Brain pericyte (primary cell): Measurements from ENCODE around the gene GPSM1.
"Not testable (repeated sequence)": the region's sequence is repeated elsewhere in the genome, so short reads cannot be mapped to it uniquely, and the experiment has no call there.

Experiments used
- DNase-seq: peaks from one replicate; pipeline ENCODE4 v3.0.0-alpha.2; 2012; ENCODE audit warnings: low read depth, low spot score

The GPSM1 gene

DNA sequence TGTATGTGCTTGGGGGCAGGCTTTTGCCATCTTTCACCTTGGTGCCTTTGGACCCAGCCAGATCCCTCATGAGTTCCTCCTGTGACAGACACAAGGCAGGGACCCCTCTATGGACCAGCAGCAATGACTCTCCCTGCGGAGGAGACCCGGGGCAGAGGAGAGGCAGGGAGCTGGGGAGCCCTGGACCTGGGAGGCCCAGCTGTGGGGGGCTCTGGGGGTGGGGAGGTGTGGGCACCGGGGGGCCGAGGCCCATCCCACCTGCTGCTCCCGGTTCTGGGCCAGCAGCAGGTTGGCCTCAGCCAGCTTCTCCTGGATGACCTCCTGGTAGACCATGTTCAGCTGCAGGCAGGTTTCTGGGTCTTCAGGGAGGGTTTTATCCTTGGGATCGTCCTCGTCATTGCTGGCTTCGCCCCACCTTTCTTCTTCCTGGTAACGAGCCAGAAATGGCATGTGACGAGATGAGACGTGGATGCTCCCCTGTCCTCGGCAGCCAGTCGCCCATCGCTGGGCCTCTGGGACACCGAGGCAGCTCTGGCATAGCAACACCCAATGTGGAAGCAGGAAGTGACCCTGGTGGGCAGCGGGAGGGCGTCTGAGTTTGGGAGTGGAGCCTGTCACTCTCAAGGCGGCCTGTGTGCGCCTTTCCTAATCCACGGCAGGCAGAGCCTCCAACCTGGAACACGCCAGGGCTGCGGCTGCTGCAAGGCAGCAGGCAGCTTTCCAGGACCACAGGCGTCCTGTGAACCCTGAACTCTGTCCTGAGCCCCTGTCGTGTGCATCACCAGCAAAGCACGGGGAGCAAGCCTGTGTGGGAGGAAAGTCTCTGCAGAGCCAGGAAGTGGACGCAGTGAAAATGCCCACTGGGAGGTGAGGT lies 68.2 kb downstream of the GPSM1 start:
- DNase-seq: no peak

DNA sequence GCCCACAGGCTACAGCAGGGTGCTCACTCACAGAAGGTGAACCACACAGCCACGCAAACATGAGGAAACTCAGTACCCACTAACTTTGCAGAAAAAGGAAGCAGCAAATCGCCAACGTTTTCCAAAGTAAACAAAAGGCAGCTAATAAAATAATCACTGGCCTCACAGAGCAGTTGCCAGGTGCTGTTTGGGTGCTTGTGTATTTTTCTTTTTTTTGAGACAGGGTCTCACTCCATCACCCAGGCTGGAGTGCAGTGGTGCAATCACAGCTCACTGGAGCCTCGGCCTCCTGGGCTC lies 68.8 kb downstream of the GPSM1 start:
- no peak for DNase-seq

DNA sequence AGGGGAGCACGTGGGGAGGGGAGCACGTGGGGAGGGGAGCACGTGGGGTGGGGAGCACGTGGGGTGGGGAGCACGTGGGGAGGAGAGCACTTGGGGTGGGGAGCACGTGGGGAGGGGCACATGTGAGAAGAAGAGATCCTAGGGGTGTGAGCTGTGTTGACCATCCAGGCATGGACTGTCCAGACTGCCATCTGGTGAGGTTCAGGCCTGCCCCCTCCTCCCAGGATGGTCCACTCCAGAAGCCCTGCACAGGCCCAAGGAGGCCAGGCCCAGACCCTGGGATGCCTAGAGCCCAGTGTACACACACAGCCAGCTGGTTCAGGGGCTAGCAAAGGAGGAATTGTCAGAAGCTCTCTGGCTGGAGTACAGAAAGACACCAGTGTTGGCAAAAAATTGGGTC lies 70.3 kb downstream of the GPSM1 start:
- no peak for DNase-seq

DNA sequence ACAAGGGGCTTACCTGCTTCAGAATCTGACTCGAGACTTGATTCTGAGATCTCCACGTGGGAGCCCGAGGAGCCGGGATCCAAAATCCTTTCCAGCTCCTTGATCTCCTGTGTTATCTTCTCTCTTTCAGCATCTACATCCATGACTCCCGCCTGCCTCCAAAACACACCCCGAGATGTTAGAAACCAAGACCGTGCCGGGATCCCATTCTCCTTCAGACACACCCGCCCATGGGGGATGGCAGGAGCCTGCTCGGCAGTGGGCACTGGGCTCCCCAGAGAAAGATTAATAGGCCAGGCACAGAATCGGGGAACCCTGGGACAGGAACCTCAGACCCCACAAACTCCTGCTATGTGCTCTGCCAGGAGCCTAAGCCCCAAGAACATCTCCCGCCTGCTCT lies 70.9 kb downstream of the GPSM1 start:
- no peak for DNase-seq

DNA sequence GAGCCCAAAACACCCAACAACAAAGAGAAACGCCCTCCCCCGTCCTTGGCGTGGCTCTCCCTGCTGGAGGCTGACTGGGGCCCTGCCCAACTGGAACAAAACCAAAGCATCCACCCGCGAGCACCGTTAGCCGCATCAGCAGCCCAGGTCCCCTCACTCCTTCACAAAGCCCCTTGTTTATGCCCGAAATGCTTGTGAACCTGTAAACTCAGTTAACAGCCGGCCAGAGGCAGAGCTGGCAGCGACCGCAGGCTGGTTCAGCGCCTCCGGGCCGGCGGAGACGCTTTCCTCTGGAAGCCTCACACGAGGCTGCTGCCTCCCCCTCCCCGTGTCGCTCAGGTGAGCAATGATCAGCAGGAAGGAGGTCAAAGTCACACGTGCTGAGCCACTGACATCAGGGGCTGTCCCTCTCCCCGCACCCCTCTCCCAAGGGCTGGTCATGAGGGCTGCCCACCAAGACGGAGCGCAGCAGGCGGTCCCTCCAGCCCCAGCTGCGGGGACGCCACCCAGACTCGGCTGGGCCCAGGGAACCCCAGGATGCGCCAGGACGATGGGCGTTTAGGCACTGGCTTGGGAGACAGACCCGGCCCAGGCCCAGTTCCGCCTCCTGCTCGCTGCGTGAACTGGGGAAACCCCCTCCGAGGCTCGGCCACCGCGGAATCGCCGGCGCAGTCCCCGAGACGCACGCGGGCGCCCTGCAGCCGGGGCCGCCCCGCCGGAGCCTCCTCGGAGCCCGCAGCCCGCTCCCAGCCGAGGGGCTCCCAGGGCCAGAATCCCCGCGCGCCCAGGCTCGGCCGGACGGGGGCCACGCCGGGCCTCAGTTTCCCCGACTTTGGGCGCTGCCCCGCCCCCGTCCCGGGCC lies 72.1 kb downstream of the GPSM1 start:
- no peak for DNase-seq

DNA sequence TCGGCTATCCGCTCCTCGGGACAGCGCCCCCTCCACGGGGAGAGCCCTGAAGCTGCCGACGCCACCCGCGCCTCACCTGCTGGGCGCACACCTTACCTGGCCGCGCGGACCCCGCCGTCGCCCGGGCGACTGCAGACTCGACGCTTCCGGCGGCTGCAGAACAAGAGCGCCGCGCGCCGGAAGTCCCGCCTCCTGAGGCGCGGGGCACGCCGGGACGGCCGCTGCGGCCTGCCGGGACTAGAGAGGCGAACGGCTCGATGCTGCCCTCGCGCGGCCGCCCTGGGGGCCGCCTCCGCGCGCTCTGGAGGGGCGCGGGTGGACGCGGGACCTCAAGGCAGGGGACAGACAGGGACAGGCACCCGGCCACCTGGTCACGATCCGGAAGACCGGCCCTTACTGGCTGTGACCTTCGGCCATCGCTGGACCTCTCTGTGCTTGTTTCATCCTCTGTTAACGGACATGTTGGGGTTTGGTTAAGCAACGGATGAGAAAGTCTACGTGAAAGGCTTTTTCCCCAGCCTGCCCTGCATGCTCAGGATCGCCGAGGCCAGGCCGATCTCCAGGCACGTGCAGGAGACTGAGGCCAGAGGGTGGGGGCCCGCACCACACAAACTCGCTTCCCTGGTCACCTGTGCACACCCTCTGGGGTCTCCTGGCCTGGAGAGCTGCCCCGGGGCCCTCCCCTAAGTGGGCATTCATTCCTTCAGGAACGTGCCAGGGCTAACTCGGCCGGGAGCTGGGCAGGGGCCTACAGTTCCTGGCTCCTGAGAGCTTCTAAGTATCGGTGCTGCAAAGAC lies 72.9 kb downstream of the GPSM1 start, which contains the start of gene SNAPC4:
TSS of gene SNAPC4 (minus strand) at position 133 of the 797 bp plus-strand sequence. CDS start 1,742 bp downstream, outside the sequence.
- no peak for DNase-seq

DNA sequence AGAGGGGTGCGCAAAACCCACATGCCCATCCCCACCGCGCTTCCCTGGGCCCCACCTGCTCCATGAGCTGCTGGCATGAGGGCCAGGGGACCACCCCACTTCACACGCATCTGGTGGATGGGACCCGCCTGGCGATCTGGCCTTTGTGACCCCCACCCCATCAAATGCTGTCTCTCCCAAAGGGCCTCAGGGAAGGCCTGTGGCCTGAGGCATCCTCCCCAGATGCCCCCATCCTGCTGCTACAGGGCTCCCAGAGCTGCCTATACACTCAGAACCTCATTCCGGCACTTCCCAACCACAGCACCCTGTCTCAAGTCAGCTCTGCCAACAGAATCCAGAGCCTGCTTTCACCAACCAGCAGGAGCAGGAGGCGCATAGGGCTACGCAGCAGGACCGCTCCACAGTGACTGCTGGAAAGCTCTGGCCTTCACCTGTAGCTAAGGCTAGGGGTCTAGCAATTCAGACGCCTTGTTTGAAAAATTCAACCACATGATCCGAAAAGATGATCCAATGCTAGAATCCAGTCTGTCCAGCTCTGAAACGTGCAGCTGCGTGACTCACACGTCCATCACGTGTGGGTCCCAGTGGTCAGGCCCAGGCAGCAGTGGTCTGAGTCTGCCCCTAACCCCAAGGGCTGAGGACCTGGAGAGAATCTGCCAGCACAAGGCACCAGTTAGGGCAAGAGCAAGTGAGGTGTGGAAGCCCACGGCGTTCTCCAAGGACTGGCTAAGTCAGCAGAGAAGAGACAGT lies 74.0 kb downstream of the GPSM1 start:
- DNase-seq: no peak

DNA sequence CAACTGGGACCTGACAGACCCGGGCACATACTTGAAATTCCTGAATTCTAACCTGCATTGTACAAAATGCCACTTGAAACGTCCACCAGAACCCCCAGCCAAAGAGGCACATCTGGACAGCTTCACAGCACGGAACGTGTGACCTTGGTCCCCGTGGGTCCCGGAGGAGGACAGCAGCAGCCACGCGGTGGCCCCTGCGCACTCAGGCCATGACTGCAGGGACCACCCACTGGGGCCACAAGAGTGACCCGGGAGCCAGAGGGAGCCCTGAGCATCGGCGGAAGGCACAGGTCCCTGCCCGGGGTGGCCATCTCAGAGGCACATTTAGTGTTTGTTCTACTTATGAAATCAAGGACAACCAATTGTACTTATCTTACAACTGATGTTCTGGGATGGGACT lies 74.7 kb downstream of the GPSM1 start:
- no peak for DNase-seq

DNA sequence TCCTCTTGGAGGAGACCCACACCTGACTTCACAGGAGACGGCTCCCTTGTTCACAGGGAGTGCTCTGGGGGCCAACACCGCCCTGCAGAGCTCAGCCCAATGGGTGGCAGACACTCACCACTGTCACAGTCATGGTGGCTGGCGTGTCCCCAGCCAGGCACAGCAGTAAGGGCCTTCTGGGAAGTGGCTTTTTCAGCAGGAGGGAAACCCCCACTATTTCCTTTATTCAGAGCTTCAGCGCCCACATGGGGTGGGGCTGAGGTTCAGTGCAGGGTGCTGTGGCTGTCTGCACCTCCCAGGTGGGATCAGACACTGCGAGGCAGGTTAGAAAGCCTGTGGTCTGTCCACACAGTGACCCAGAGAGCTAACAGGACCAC lies 76.2 kb downstream of the GPSM1 start:
- DNase-seq: no peak

DNA sequence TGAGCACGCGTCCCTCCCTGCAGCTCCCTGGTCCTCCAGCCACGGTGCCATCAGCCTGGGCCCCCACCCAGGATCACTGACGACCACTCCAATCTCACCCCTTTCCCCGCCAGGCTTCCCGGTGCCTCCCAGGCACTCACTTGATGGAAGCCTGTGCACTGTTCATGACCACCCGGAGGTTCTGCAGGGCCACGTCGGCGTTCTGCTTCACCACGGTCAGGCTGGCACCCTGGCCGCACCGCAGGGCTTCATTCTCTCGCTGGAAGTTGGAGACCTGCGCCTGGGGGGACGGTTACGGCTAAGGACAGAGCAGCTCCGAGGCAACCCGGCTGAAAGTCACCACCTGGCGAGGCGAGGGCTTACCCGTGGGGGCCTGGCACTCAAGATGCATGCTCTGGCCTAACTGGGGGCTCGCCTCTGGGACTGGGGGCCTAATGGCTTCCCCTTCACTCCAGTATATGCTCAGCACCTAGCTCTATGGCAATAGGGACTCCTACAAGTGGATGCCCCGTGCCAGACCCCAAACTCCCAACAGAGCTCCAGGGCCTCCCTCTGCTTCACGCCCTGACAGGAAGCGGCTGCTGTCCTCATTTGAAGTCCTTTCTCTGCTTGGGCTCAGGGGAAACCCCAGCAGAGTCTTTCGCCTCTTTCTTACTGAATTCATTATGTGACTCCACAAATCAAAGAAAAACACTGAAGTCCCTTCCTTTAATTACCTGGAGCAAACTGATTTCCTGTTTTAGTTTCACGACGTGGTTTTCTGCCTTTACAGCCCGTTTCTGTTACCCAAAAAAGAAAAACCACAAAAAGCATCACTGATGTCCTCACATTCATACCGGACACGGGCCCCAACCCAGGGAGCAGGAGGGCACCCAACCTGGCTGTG lies 76.8 kb downstream of the GPSM1 start:
- no peak for DNase-seq

DNA sequence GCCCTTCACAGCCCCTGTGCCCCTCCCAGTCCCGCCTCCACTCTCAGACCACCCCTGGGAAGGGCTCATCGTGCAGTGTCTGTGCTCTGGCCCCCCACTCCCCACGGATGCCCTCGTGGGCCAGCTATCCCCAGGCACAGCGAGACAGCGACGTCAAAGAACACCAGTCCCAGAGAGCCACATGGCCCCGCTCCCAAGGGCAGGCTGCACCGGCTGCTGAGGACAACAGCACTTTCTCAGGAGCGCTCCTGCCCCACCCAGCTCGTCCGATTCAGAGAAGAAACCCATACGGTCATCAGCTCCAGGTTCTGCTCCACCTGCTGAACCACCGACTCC lies 77.4 kb downstream of the GPSM1 start:
- no peak for DNase-seq

DNA sequence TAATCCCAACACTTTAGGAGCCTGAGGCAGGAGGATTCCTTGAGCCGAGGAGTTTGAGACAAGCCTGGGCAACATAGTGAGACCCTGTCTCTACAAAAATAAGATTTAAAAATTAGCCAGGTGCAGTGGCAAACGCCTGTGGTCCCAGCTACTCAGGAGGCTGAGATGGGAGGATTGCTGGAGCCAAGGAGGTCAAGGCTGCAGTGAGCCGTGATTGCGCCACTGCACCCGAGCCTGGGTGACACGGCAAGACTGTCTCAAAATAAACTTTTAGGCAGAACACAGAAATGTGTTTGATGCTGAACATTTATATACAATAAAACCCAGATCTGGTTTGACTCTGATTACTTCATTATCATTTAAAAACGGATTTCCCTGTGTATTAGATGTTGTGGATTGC lies 78.1 kb downstream of the GPSM1 start:
- DNase-seq: no peak

DNA sequence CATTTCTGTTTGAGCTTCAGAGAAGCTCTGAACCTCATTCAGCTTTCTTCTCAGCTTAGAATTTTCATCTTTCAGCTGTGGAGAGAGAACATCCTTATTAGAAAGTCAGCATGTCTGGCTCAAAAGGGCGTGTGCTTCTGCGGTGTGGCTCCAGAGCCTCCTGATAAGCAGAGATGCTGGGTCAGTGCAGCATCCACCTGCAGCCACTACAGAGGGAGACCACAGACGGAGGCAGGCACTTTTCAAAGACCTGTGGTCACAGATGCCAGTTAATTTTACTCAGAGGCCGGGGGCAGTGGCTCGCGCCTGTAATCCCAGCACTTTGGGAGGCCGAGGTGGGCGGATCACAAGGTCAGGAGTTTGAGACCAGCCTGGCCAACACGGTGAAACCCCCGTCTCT lies 78.6 kb downstream of the GPSM1 start:
- not testable (repeated sequence) for DNase-seq

DNA sequence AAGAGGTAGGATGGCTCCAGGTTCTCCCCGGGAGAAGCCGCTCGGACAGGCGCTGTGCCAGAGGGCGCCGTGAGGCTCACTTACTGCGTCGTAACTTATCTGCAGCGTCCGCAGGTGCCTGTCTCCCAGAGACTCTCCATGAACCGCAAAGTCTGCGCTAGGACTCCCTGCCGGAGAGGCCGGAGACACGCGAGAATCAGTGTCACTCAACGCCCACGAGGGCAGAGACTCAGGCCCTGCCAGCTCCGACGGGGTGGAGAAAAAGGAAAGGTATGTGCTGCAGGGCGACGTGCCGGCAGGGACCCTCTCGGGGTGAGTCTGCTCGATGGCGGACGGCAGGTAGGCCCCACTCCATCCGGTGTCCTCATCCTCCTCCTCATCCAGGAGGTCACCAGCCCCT lies 79.7 kb downstream of the GPSM1 start:
- not testable (repeated sequence) for DNase-seq

DNA sequence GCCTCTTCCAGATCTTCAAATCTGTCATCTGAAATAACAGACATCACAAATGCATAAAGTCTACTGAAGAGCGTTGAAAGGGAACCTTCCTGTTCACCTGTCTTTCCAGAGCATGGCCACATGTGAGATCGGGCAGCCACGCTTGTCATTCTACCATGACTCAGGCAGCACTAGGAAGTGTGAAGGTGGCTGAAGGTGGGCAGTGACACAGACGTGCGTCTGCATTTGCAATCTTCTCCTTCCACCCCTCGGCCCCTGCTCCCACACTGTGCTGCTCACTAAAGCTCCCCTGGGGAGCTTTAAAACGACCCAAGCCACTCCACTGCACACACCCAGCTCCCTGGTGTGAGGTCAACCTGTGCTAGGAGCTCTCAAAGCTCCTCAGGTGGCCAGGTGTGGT lies 80.6 kb downstream of the GPSM1 start:
- no peak for DNase-seq
